T-helper 1 cell treated with Interleukin-12 subunit alpha and Interleukin-12 subunit beta and Interleukin-4 antibody, amounts not matched to agents 30 μg/mL and 1 μg/mL, for 36 hours (primary cell): ENCODE data around the gene AGXT.

Experiments
- H3K27ac Mint-ChIP-seq: one replicate; pipeline ENCODE4 v1.8.0; 2021; ENCODE audit warnings: mild to moderate bottlenecking, mixed read lengths
- H3K27me3 Mint-ChIP-seq: one replicate; pipeline ENCODE4 v1.8.0; 2021; ENCODE audit warnings: low read depth, mixed read lengths
- H3K36me3 Mint-ChIP-seq: one replicate; pipeline ENCODE4 v1.8.0; 2021; ENCODE audit warnings: low read depth, mixed read lengths
- H3K4me1 Mint-ChIP-seq: one replicate; pipeline ENCODE4 v1.8.0; 2021; ENCODE audit warnings: low read depth, mixed read lengths
- H3K4me3 Mint-ChIP-seq: one replicate; pipeline ENCODE4 v1.8.0; 2021; ENCODE audit warnings: mild to moderate bottlenecking, moderate library complexity, mixed read lengths
- H3K9me3 Mint-ChIP-seq: one replicate; pipeline ENCODE4 v1.8.0; 2021; ENCODE audit warnings: mixed read lengths

Gene AGXT

GRCh38 chr2:240904216-240905175, 35.9 kb downstream of the AGXT start:
- H3K9me3 Mint-ChIP-seq = no peaks in the 10 kb centered on the region
- H3K27me3 Mint-ChIP-seq = no peaks in the 10 kb centered on the region
- H3K27ac Mint-ChIP-seq = no peak overlapping the region
- H3K4me3 Mint-ChIP-seq = no peak overlapping the region
- no peaks in the 10 kb centered on the region for H3K36me3 Mint-ChIP-seq
- no peaks in the 10 kb centered on the region for H3K4me1 Mint-ChIP-seq

- Mint-ChIP-seq H3K27me3 (no peaks in the 10 kb centered on the region), H3K4me3 (no peak overlapping the region), H3K27ac (no peak overlapping the region), H3K36me3 (no peaks in the 10 kb centered on the region), H3K4me1 (no peaks in the 10 kb centered on the region), H3K9me3 (no peaks in the 10 kb centered on the region)
Observed at GRCh38 chr2:240905176-240905781, 36.7 kb downstream of the AGXT start.

- Mint-ChIP-seq H3K27me3 (no peaks in the 10 kb centered on the region), H3K4me3 (no peak within 1 kb of the TSS)
Observed at GRCh38 chr2:240906141-240906910, 37.7 kb downstream of the AGXT start, which contains the start of gene CROCC2. Gene CROCC2, plus strand, starts transcription at chr2:240906336. Its CDS starts 178 bp downstream, at chr2:240906514.

GRCh38 chr2:240906911-240907590, 38.4 kb downstream of the AGXT start:
- H3K9me3 Mint-ChIP-seq = no peaks in the 10 kb centered on the region
- H3K4me1 Mint-ChIP-seq = peaks cover 2% of the 10 kb centered on the region
- no peaks in the 10 kb centered on the region for H3K27me3 Mint-ChIP-seq
- H3K27ac Mint-ChIP-seq = no peak overlapping the region
- no peak overlapping the region for H3K4me3 Mint-ChIP-seq
- H3K36me3 Mint-ChIP-seq = no peaks in the 10 kb centered on the region

More at GRCh38 chr2:240906141-240906910, 37.7 kb downstream of the AGXT start, which contains the start of gene CROCC2:
- Mint-ChIP-seq H3K4me1 (peaks cover 2% of the 10 kb centered on the region), H3K36me3 (no peaks in the 10 kb centered on the region), H3K27ac (no peak within 1 kb of the TSS), H3K9me3 (no peaks in the 10 kb centered on the region)

- Mint-ChIP-seq H3K4me3 (no peak overlapping the region), H3K27ac (no peak overlapping the region), H3K9me3 (no peaks in the 10 kb centered on the region), H3K27me3 (no peaks in the 10 kb centered on the region), H3K36me3 (no peaks in the 10 kb centered on the region), H3K4me1 (peaks cover 2% of the 10 kb centered on the region)
Observed at GRCh38 chr2:240909216-240909974, 40.8 kb downstream of the AGXT start.

GRCh38 chr2:240911641-240912265, 43.1 kb downstream of the AGXT start:
- Mint-ChIP-seq H3K9me3 (no peaks in the 10 kb centered on the region), H3K4me3 (no peak overlapping the region), H3K36me3 (no peaks in the 10 kb centered on the region), H3K27me3 (peaks cover 5% of the 10 kb centered on the region), H3K4me1 (peaks cover 2% of the 10 kb centered on the region), H3K27ac (no peak overlapping the region)

- Mint-ChIP-seq H3K27me3 (peaks cover 10% of the 10 kb centered on the region), H3K9me3 (no peaks in the 10 kb centered on the region), H3K27ac (no peak overlapping the region), H3K4me1 (peaks cover 2% of the 10 kb centered on the region), H3K4me3 (no peak overlapping the region), H3K36me3 (no peaks in the 10 kb centered on the region)
Observed at GRCh38 chr2:240912878-240913809, 44.5 kb downstream of the AGXT start.

- Mint-ChIP-seq H3K4me1 (peaks cover 2% of the 10 kb centered on the region), H3K27ac (no peak overlapping the region), H3K27me3 (peaks cover 10% of the 10 kb centered on the region), H3K4me3 (no peak overlapping the region), H3K9me3 (no peaks in the 10 kb centered on the region), H3K36me3 (no peaks in the 10 kb centered on the region)
Observed at GRCh38 chr2:240913810-240914644, 45.4 kb downstream of the AGXT start.

GRCh38 chr2:240914645-240915525, 46.3 kb downstream of the AGXT start:
- no peaks in the 10 kb centered on the region for H3K9me3 Mint-ChIP-seq

GRCh38 chr2:240915526-240916341, 47.1 kb downstream of the AGXT start:
- Mint-ChIP-seq H3K27ac (no peak overlapping the region), H3K4me3 (no peak overlapping the region), H3K36me3 (no peaks in the 10 kb centered on the region), H3K9me3 (no peaks in the 10 kb centered on the region), H3K4me1 (no peaks in the 10 kb centered on the region), H3K27me3 (peaks cover 10% of the 10 kb centered on the region)

More at GRCh38 chr2:240914645-240915525, 46.3 kb downstream of the AGXT start:
- no peak overlapping the region for H3K27ac Mint-ChIP-seq
- peaks cover 10% of the 10 kb centered on the region for H3K27me3 Mint-ChIP-seq
- no peak overlapping the region for H3K4me3 Mint-ChIP-seq
- H3K4me1 Mint-ChIP-seq = peaks cover 2% of the 10 kb centered on the region
- no peaks in the 10 kb centered on the region for H3K36me3 Mint-ChIP-seq
